Astrocyte (in vitro differentiated cells and primary cell): ENCODE measurements around the gene ZNF593OS. TPM values are rescaled to one million over a fixed set of nuclear protein-coding genes. Genes with fewer than 3 reads are reported as not detected.

Experiments
- DNase-seq: peaks from one replicate; pipeline ENCODE4 v3.0.0-alpha.2; 2010; ENCODE audit warnings: low read depth
- FAIRE-seq: peaks from 2 replicates; lab custom pipeline; 2011; peaks lifted over from hg19 to GRCh38; lab: Jason Lieb, UNC
- H2AFZ ChIP-seq: 2 replicates; pipeline ENCODE4 v1.6.0; 2012; ENCODE audit warnings: low read depth, low read length, inconsistent platforms
- H3K27ac ChIP-seq: 2 replicates; pipeline ENCODE4 v1.5.1; 2011; ENCODE audit warnings: low read depth, low read length, inconsistent platforms
- H3K27me3 ChIP-seq: 2 replicates; pipeline ENCODE4 v1.6.0; 2011; ENCODE audit warnings: low read length, inconsistent platforms; ENCODE audit not compliant: insufficient read depth
- H3K36me3 ChIP-seq: 2 replicates; pipeline ENCODE4 v1.5.1; 2011; ENCODE audit warnings: low read length, inconsistent platforms; ENCODE audit not compliant: insufficient read depth
- H3K4me1 ChIP-seq: 2 replicates; pipeline ENCODE4 v1.5.1; 2011; ENCODE audit warnings: low read length, inconsistent platforms; ENCODE audit not compliant: insufficient read depth
- H3K4me2 ChIP-seq: 2 replicates; pipeline ENCODE4 v1.6.0; 2012; ENCODE audit warnings: low read length, inconsistent platforms
- H3K4me3 ChIP-seq: 2 replicates; pipeline ENCODE4 v1.5.1; 2011; ENCODE audit warnings: low read depth, mild to moderate bottlenecking, low read length, inconsistent platforms; ENCODE audit not compliant: insufficient read depth
- H3K79me2 ChIP-seq: 2 replicates; pipeline ENCODE4 v1.6.0; 2012; ENCODE audit warnings: mild to moderate bottlenecking, low read length, inconsistent platforms; ENCODE audit not compliant: insufficient read depth
- H3K9ac ChIP-seq: 2 replicates; pipeline ENCODE4 v1.6.0; 2012; ENCODE audit warnings: mild to moderate bottlenecking, low read length, inconsistent platforms
- H3K9me3 ChIP-seq: 2 replicates; pipeline ENCODE4 v1.5.1; 2012; ENCODE audit warnings: low read depth, mild to moderate bottlenecking, low read length, inconsistent platforms; ENCODE audit not compliant: insufficient read depth
- H4K20me1 ChIP-seq: 2 replicates; pipeline ENCODE4 v1.6.0; 2012; ENCODE audit warnings: low read length, inconsistent platforms; ENCODE audit not compliant: insufficient read depth
- H3K27ac Mint-ChIP-seq: one replicate; pipeline ENCODE4 v1.8.0; 2021; ENCODE audit warnings: mild to moderate bottlenecking, mixed read lengths; ENCODE audit not compliant: unreplicated experiment
- H3K27me3 Mint-ChIP-seq: one replicate; pipeline ENCODE4 v1.8.0; 2021; ENCODE audit warnings: low read depth, mixed read lengths; ENCODE audit not compliant: unreplicated experiment
- H3K36me3 Mint-ChIP-seq: one replicate; pipeline ENCODE4 v1.8.0; 2021; ENCODE audit warnings: low read depth, mixed read lengths; ENCODE audit not compliant: unreplicated experiment
- H3K4me1 Mint-ChIP-seq: one replicate; pipeline ENCODE4 v1.8.0; 2021; ENCODE audit warnings: low read depth, mixed read lengths; ENCODE audit not compliant: unreplicated experiment
- H3K4me3 Mint-ChIP-seq: one replicate; pipeline ENCODE4 v1.8.0; 2021; ENCODE audit warnings: mild to moderate bottlenecking, moderate library complexity, mixed read lengths; ENCODE audit not compliant: unreplicated experiment
- H3K9me3 Mint-ChIP-seq: one replicate; pipeline ENCODE4 v1.8.0; 2021; ENCODE audit warnings: mild to moderate bottlenecking, mixed read lengths; ENCODE audit not compliant: unreplicated experiment
- EZH2 ChIP-seq: IDR thresholded peaks from 2 replicates; pipeline ENCODE4 v1.6.1; 2012; ENCODE audit warnings: mild to moderate bottlenecking, low read length, inconsistent platforms; ENCODE audit not compliant: insufficient read depth
- total RNA-seq: library from RNA; stranded (reverse); gene quantifications from 2 replicates; pipeline ENCODE4 v1.2.1, GENCODE V29; 2021
- TF ChIP-seq, protein P1 (sequence below): IDR thresholded peaks from 2 replicates; pipeline ENCODE4 v1.5.1; 2011; ENCODE audit warnings: low read depth, mild to moderate bottlenecking, inconsistent platforms, low read length, moderate library complexity; ENCODE audit not compliant: insufficient read depth

Gene ZNF593OS
- total RNA-seq, 1 donor from 2014 or later = not detected

GRCh38 chr1:26125946-26126320 is 45.7 kb downstream of the ZNF593OS start:
- H3K4me1 Mint-ChIP-seq = peaks cover 15% of the 10 kb centered on the region
- no peaks in the 10 kb centered on the region for H3K27me3 Mint-ChIP-seq
- H3K36me3 Mint-ChIP-seq = peaks cover 3% of the 10 kb centered on the region
- no peak overlapping the region for H2AFZ ChIP-seq
- peaks cover 9% of the 10 kb centered on the region for H3K4me1 ChIP-seq
- no peak overlapping the region for H3K9ac ChIP-seq
- H3K36me3 ChIP-seq = peaks cover 4% of the 10 kb centered on the region
- no peak overlapping the region for H3K27ac Mint-ChIP-seq
- H3K79me2 ChIP-seq = no peaks in the 10 kb centered on the region
- H3K27ac ChIP-seq = no peak overlapping the region
- no peaks in the 10 kb centered on the region for H4K20me1 ChIP-seq
- H3K4me3 Mint-ChIP-seq = no peak overlapping the region
- DNase-seq (no peak), FAIRE-seq (no peak)
- H3K9me3 Mint-ChIP-seq = no peaks in the 10 kb centered on the region
- no peaks in the 10 kb centered on the region for H3K9me3 ChIP-seq
- H3K4me3 ChIP-seq = no peak overlapping the region
- no peak overlapping the region for H3K4me2 ChIP-seq
- no peaks in the 10 kb centered on the region for H3K27me3 ChIP-seq
- TF ChIP-seq, protein P1, sequence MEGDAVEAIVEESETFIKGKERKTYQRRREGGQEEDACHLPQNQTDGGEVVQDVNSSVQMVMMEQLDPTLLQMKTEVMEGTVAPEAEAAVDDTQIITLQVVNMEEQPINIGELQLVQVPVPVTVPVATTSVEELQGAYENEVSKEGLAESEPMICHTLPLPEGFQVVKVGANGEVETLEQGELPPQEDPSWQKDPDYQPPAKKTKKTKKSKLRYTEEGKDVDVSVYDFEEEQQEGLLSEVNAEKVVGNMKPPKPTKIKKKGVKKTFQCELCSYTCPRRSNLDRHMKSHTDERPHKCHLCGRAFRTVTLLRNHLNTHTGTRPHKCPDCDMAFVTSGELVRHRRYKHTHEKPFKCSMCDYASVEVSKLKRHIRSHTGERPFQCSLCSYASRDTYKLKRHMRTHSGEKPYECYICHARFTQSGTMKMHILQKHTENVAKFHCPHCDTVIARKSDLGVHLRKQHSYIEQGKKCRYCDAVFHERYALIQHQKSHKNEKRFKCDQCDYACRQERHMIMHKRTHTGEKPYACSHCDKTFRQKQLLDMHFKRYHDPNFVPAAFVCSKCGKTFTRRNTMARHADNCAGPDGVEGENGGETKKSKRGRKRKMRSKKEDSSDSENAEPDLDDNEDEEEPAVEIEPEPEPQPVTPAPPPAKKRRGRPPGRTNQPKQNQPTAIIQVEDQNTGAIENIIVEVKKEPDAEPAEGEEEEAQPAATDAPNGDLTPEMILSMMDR = no peak
- no peak for TF ChIP-seq EZH2

- DNase-seq = no peak
- H3K9me3 ChIP-seq = no peaks in the 10 kb centered on the region
- H3K36me3 ChIP-seq = peaks cover 4% of the 10 kb centered on the region
- H3K27ac ChIP-seq = no peak overlapping the region
- Mint-ChIP-seq H3K4me1 (peaks cover 15% of the 10 kb centered on the region), H3K9me3 (no peaks in the 10 kb centered on the region), H3K27me3 (no peaks in the 10 kb centered on the region), H3K27ac (no peak overlapping the region), H3K4me3 (no peak overlapping the region), H3K36me3 (peaks cover 3% of the 10 kb centered on the region)
- H4K20me1 ChIP-seq = no peaks in the 10 kb centered on the region
- H3K79me2 ChIP-seq = no peaks in the 10 kb centered on the region
- peaks cover 9% of the 10 kb centered on the region for H3K4me1 ChIP-seq
- no peaks in the 10 kb centered on the region for H3K27me3 ChIP-seq
- FAIRE-seq = no peak
- no peak overlapping the region for H2AFZ ChIP-seq
- H3K9ac ChIP-seq = no peak overlapping the region
- H3K4me2 ChIP-seq = no peak overlapping the region
- H3K4me3 ChIP-seq = no peak overlapping the region
- TF ChIP-seq EZH2 = no peak
- TF ChIP-seq, protein P1 = no peak
Observed at GRCh38 chr1:26125382-26125781, 46.2 kb downstream of the ZNF593OS start.

DNA sequence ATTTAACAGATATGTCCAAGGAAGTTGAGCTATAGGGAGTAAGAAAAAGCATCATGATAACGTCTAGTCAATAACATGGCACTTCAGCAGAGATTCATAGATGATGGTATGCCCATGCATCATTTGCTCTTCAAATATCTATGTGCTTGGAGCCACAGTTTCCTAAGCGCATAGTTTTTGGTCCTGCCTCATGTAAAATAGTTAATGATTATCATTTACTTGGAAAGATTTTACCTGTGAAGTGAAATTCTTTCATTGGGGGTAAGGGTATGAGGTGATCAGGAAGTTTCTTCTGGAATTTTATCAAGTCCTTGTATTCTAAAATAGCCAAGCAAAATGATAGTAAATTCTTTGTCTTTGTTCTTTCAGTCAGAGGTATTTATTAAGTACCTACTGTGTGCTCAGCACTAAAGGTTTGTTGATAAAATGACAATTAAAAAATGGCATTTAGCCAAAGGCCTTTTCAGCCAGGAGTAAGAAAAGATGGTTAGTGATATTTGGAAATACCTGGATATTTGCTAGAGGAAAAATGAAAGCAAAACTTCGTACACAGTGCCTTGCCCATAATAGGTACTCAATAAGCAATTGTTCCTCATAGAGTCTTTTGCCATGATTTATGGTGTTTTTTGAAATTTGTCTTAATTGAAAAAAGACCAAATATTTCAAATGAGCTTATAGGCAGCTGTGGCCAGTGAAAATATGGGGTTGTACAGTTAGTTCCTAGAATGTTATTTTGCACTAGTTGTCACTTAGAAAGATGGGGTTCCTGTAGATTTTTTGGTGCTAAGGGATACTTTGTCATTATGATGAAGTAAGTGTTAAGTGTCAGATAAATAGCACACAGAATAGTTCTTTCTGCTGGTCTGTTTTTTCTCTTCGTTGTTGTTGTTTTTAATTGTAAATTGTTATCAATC is 47.0 kb downstream of the ZNF593OS start:
- no peak overlapping the region for H3K27ac Mint-ChIP-seq

More for the DNA sequence above, 47.0 kb downstream of the ZNF593OS start:
- H3K36me3 ChIP-seq = peaks cover 4% of the 10 kb centered on the region
- DNase-seq = no peak
- H3K27me3 ChIP-seq = no peaks in the 10 kb centered on the region
- Mint-ChIP-seq H3K4me1 (peaks cover 15% of the 10 kb centered on the region), H3K27me3 (no peaks in the 10 kb centered on the region), H3K36me3 (peaks cover 3% of the 10 kb centered on the region), H3K4me3 (no peak overlapping the region), H3K9me3 (no peaks in the 10 kb centered on the region)
- peaks cover 9% of the 10 kb centered on the region for H3K4me1 ChIP-seq
- TF ChIP-seq, protein P1 = no peak
- no peak for TF ChIP-seq EZH2
- H3K4me3 ChIP-seq = no peak overlapping the region
- no peak overlapping the region for H3K9ac ChIP-seq
- no peak for FAIRE-seq
- no peak overlapping the region for H3K27ac ChIP-seq
- no peak overlapping the region for H3K4me2 ChIP-seq
- H3K79me2 ChIP-seq = no peaks in the 10 kb centered on the region
- H2AFZ ChIP-seq = no peak overlapping the region
- no peaks in the 10 kb centered on the region for H4K20me1 ChIP-seq
- H3K9me3 ChIP-seq = no peaks in the 10 kb centered on the region
